T-cell (primary cell): ENCODE data around the gene DDIT4L. TPM values are rescaled to one million over a fixed set of nuclear protein-coding genes. Genes with fewer than 3 reads are reported as not detected.

Source experiments
- total RNA-seq, 35 experiments: library from RNA in 6 of 35; stranded (reverse) in 6 of 35; fragments of 120-200 nt in 1 of 35; gene quantifications; one replicate each; pipeline versions ENCODE4 v1.2.1 to v1.2.4 and lab custom pipeline; 2013 to 2026

DDIT4L gene
- total RNA-seq, 5 donors from 2014 or later (not counting 1 experiment from before 2014, with no cell fraction given) = 0.13 to 0.19 (median 0.13) TPM; not detected in 2

Other genes with a start within 250 kb of the DDIT4L start
- gene DNAJB14, start 243.8 kb downstream of the DDIT4L start, total RNA-seq = 10 to 100 TPM; 48.9 to 66.5 (median 61.7) TPM
- gene H2AZ1, start 240.2 kb downstream of the DDIT4L start, total RNA-seq = 100 to 1,000 TPM in 4 of 5 donors, 10 to 100 TPM in 1; 93.9 to 146 (median 131) TPM